ENCODE measurements around the gene NENF.
"Not testable (repeated sequence)": the region's sequence is repeated elsewhere in the genome, so short reads cannot be mapped to it uniquely, and the experiment has no call there.

DNA sequence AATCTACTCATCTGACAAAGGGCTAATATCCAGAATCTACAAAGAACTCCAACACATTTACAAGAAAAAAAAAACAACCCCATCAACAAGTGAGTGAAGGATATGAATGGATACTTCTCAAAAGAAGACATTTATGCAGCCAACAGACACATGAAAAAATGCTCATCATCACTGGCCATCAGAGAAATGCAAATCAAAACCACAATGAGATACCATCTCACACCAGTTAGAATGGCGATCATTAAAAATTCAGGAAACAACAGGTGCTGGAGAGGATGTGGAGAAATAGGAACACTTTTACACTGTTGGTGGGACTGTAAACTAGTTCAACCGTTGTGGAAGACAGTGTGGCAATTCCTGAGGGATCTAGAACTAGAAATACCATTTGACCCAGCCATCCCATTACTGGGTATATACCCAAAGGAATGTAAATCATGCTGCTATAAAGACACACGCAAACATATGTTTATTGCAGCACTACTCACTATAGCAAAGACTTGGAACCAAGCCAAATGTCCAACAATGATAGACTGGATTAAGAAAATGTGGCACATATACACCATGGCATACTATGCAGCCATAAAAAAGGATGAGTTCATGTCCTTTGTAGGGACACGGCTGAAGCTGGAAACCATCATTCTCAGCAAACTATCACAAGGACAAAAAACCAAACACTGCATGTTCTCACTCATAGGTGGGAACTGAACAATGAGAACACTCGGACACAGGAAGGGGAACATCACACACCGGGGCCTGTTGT lies 36.9 kb upstream of the NENF start:
- TF ChIP-seq, protein P1, sequence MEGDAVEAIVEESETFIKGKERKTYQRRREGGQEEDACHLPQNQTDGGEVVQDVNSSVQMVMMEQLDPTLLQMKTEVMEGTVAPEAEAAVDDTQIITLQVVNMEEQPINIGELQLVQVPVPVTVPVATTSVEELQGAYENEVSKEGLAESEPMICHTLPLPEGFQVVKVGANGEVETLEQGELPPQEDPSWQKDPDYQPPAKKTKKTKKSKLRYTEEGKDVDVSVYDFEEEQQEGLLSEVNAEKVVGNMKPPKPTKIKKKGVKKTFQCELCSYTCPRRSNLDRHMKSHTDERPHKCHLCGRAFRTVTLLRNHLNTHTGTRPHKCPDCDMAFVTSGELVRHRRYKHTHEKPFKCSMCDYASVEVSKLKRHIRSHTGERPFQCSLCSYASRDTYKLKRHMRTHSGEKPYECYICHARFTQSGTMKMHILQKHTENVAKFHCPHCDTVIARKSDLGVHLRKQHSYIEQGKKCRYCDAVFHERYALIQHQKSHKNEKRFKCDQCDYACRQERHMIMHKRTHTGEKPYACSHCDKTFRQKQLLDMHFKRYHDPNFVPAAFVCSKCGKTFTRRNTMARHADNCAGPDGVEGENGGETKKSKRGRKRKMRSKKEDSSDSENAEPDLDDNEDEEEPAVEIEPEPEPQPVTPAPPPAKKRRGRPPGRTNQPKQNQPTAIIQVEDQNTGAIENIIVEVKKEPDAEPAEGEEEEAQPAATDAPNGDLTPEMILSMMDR (IDR thresholded peaks at IDR 0.05), result not testable (repeated sequence)
- not testable (repeated sequence) for TF ChIP-seq EZH2 (IDR thresholded peaks at IDR 0.05; ENCODE audit: borderline replicate concordance, insufficient read depth, low read depth, low read length, poor library complexity, severe bottlenecking)
